Spinal cord (tissue), 10 donors: Measurements from ENCODE around the gene SLCO3A1. TPM values are rescaled to one million over a fixed set of nuclear protein-coding genes. Genes with fewer than 3 reads are reported as not detected.
A peak's percentile ranks its signal among the peaks of the same experiment; 100 is the strongest.

Experiments used
- DNase-seq, 6 donors: peaks; one replicate each; pipeline versions ENCODE4 v3.0.0 to v3.0.0-alpha.2; 2013 to 2015; ENCODE audit warnings: low spot score in 6 of 6, low read depth in 4 of 6
- H3K27ac ChIP-seq: one replicate; pipeline ENCODE4 v1.5.1; 2013; ENCODE audit warnings: low read depth, low read length, control low read depth
- H3K27me3 ChIP-seq: one replicate; pipeline ENCODE4 v1.6.1; 2013; ENCODE audit warnings: low read length; ENCODE audit not compliant: control insufficient read depth, insufficient read depth
- H3K36me3 ChIP-seq: one replicate; pipeline ENCODE4 v1.6.1; 2013; ENCODE audit warnings: low read length; ENCODE audit not compliant: control insufficient read depth, insufficient read depth
- H3K4me1 ChIP-seq: one replicate; pipeline ENCODE4 v1.6.1; 2013; ENCODE audit warnings: low read length; ENCODE audit not compliant: control insufficient read depth, insufficient read depth
- H3K4me3 ChIP-seq: one replicate; pipeline ENCODE4 v1.5.1; 2013; ENCODE audit warnings: low read depth, low read length, control low read depth
- H3K9me3 ChIP-seq: one replicate; pipeline ENCODE4 v1.6.1; 2013; ENCODE audit warnings: low read length; ENCODE audit not compliant: control insufficient read depth, insufficient read depth
- WGBS: methylation state at CpG from one replicate; pipeline ENCODE4 v1.1.5; 2013; ENCODE audit warnings: missing lambda C conversion rate; ENCODE audit not compliant: insufficient coverage; 5-methylcytosine and 5-hydroxymethylcytosine counted together
- polyA plus RNA-seq, 2 donors: library from polyadenylated mRNA; unstranded; fragments of 120-200 nt; gene quantifications; one replicate each; pipeline ENCODE4 v1.2.1, GENCODE V29; 2013; ENCODE audit not compliant: insufficient read length in 2 of 2
- total RNA-seq, 2 donors: library from RNA; depleted of rRNA in 1 of 2; stranded (reverse); fragments of 120-200 nt in 1 of 2; fragments of >200 nt in 1 of 2; gene quantifications; one replicate each; pipeline versions ENCODE4 v1.2.3 to v1.2.4, GENCODE V29; 2013 to 2014
- donor health status: healthy.

The SLCO3A1 gene
- total and polyA plus RNA-seq, 4 donors, result 4.6 to 22.2 (median 13.0) TPM

DNA sequence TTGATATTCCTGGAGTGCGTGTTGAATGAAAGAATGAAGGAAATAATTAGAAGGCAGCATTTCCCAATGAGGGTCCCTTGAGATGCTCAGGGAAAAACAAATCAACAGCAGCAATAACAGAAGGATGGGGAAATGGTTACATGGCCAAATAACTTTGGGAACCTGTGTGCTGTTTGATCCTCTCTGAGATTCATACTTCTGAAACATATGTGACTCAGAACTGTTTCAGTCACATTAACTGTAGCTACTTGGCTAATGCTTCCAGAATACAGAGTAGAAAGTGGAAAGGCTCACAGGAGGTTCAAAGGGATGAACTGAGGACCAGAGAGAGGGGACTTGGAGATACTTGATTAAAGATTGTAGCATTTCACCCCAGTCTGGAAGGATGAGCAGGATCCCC lies 258.2 kb downstream of the SLCO3A1 start:
- Histone ChIP-seq H3K36me3 (no peaks in the 10 kb centered on the region), H3K4me1 (peaks cover 38% of the 10 kb centered on the region), H3K27ac (no peak overlapping the region), H3K4me3 (no peak overlapping the region), H3K9me3 (no peaks in the 10 kb centered on the region), H3K27me3 (no peaks in the 10 kb centered on the region)
- 100% methylated on average over 1 of the region's 1 CpG for WGBS
- peak in 1 of 6 donors; percentile 29 for DNase-seq

GRCh38 chr15:92112180-92112579 lies 258.7 kb downstream of the SLCO3A1 start:
- no peaks in the 10 kb centered on the region for H3K27me3 ChIP-seq
- peaks cover 38% of the 10 kb centered on the region for H3K4me1 ChIP-seq
- DNase-seq, result peak in 1 of 6 donors; percentile 51
- H3K27ac ChIP-seq, result no peak overlapping the region
- H3K9me3 ChIP-seq, result no peaks in the 10 kb centered on the region
- whole genome bisulfite sequencing, result 40% methylated on average over 3 of the region's 3 CpGs
- no peaks in the 10 kb centered on the region for H3K36me3 ChIP-seq
- H3K4me3 ChIP-seq, result no peak overlapping the region

DNA sequence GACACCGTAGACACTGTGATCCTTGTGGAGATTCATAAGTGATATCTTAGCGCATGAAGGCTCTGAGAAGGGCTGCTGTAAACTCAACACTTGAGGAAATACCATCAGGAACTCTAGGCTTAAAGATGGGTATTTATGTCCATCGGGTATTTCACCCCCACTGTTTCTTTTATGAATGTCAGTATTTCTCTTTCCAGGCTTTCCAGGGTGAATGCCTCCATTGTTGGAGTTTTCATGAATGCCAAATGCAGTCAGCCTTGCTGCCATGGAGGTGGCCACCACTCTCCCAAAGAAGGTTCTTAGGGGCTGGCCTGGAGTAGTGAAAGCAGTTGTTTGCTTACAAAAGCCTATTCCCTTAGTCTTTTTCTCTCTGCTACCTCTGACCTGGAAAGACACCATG lies 259.2 kb downstream of the SLCO3A1 start:
- no peaks in the 10 kb centered on the region for H3K27me3 ChIP-seq
- no peaks in the 10 kb centered on the region for H3K36me3 ChIP-seq
- 84% methylated on average over 2 of the region's 3 CpGs for WGBS
- H3K27ac ChIP-seq, result no peak overlapping the region
- H3K9me3 ChIP-seq, result no peaks in the 10 kb centered on the region
- H3K4me3 ChIP-seq, result no peak overlapping the region
- peaks cover 33% of the 10 kb centered on the region for H3K4me1 ChIP-seq
- no peak for DNase-seq

DNA sequence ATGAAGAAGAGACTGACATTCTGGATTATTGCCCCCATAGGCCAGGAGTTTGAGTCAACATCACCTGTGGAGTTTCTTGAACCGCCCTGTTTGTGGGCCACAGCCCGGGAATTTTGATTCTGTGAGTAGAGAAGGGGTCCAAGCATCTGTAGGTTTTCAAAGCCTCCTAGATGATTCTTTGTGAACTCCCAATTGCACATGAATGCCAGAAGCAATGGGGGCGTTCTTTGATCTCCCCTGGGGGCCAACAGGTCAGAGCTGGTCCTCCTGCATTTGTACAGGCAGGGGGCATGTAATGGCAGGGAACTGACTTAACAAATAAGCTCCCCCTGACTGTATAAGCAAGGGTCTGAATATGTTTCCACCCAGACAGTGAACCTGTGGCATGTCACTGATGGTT lies 260.3 kb downstream of the SLCO3A1 start:
- Histone ChIP-seq H3K36me3 (no peaks in the 10 kb centered on the region), H3K27me3 (no peaks in the 10 kb centered on the region), H3K4me1 (peaks cover 33% of the 10 kb centered on the region), H3K27ac (no peak overlapping the region), H3K4me3 (no peak overlapping the region), H3K9me3 (no peaks in the 10 kb centered on the region)
- DNase-seq, result no peak
- 93% methylated on average over 2 of the region's 3 CpGs for WGBS

DNA sequence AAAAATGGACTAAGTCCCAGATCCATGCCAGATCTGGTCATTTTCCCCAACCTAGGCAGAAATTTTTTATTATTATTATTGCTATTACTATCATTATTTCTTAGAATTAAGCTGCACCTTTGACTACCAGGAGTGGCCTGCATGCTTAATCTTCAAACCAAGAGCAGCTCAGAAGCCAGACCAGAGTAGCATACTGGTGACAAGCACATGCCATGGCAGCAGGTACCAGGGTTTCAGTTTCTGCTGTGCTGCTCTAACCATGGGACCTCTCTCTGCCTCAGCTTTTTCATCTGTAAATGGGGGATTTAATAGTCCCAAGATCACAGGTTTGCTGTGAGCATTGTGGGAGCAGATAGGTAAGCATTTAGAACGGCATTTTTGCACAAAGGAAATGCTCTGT lies 262.3 kb downstream of the SLCO3A1 start:
- WGBS, result no CpG with 5 or more reads among the region's 1 CpG
- no peak overlapping the region for H3K4me3 ChIP-seq
- no peaks in the 10 kb centered on the region for H3K27me3 ChIP-seq
- no peaks in the 10 kb centered on the region for H3K36me3 ChIP-seq
- peaks cover 25% of the 10 kb centered on the region for H3K4me1 ChIP-seq
- DNase-seq, result no peak
- no peak overlapping the region for H3K27ac ChIP-seq
- H3K9me3 ChIP-seq, result no peaks in the 10 kb centered on the region

- Histone ChIP-seq H3K36me3 (no peaks in the 10 kb centered on the region), H3K9me3 (no peaks in the 10 kb centered on the region), H3K4me3 (no peak overlapping the region), H3K27ac (no peak overlapping the region), H3K27me3 (no peaks in the 10 kb centered on the region), H3K4me1 (peaks cover 22% of the 10 kb centered on the region)
- WGBS, result 80% methylated on average over 4 of the region's 5 CpGs
- DNase-seq, result no peak
Observed at GRCh38 chr15:92116330-92116729, 262.8 kb downstream of the SLCO3A1 start.

- Histone ChIP-seq H3K27ac (no peak overlapping the region), H3K4me3 (no peak overlapping the region), H3K27me3 (no peaks in the 10 kb centered on the region), H3K4me1 (peaks cover 19% of the 10 kb centered on the region), H3K36me3 (no peaks in the 10 kb centered on the region), H3K9me3 (no peaks in the 10 kb centered on the region)
- DNase-seq, result peak in 2 of 6 donors; percentile 56
- 46% methylated on average over 4 of the region's 11 CpGs for WGBS
Observed at GRCh38 chr15:92117261-92117731, 263.8 kb downstream of the SLCO3A1 start.

GRCh38 chr15:92118162-92118935 lies 264.8 kb downstream of the SLCO3A1 start:
- WGBS, result 84% methylated on average over 2 of the region's 6 CpGs
- Histone ChIP-seq H3K4me1 (peaks cover 10% of the 10 kb centered on the region), H3K27ac (no peak overlapping the region), H3K9me3 (peaks cover 2% of the 10 kb centered on the region), H3K36me3 (no peaks in the 10 kb centered on the region), H3K27me3 (no peaks in the 10 kb centered on the region), H3K4me3 (no peak overlapping the region)
- no peak for DNase-seq

- no peak overlapping the region for H3K4me3 ChIP-seq
- no peak for DNase-seq
- 100% methylated on average over 2 of the region's 3 CpGs for WGBS
- H3K9me3 ChIP-seq, result peaks cover 2% of the 10 kb centered on the region
- no peaks in the 10 kb centered on the region for H3K36me3 ChIP-seq
- H3K27ac ChIP-seq, result no peak overlapping the region
- peaks cover 7% of the 10 kb centered on the region for H3K4me1 ChIP-seq
- no peaks in the 10 kb centered on the region for H3K27me3 ChIP-seq
Observed at GRCh38 chr15:92118936-92119325, 265.4 kb downstream of the SLCO3A1 start.
